ENCODE results near the gene MKX. TPM values are rescaled to one million over a fixed set of nuclear protein-coding genes. Genes with fewer than 3 reads are reported as not detected.

MKX gene
- polyA plus RNA-seq, 2 of the 4 experiments (the other 2 are of a cell fraction) = 0.03 TPM; not detected in 1

GRCh38 chr10:27643301-27643700 is 102.3 kb downstream of the MKX start:
- FAIRE-seq = no peak
- Histone ChIP-seq H3K4me3 (no peak overlapping the region), H3K9me3 (no peaks in the 10 kb centered on the region), H3K4me2 (no peak overlapping the region), H3K4me1 (no peaks in the 10 kb centered on the region), H3K27ac (no peak overlapping the region)
- ATAC-seq = no peak
- no peak for DNase-seq (ENCODE audit: low read depth in 1 of 2, low spot score in 1 of 2)
- ChIA-PET POLR2A (no interaction called here), CTCF (no interaction called here)
- 2% methylated on average over 2 of the region's 2 CpGs for WGBS (ENCODE audit: missing lambda C conversion rate)
- no peak for TF ChIP-seq RAD21 (conservative IDR thresholded peaks at IDR 0.05 in 1 of 2, IDR thresholded peaks at IDR 0.05 in 1 of 2)
- no peak for TF ChIP-seq RFX5 (IDR thresholded peaks at IDR 0.05)
- no peak for TF ChIP-seq POLR2AphosphoS2 (conservative IDR thresholded peaks at IDR 0.05; ENCODE audit: low read length)
- no peak for TF ChIP-seq PHF8 (IDR thresholded peaks at IDR 0.05; ENCODE audit: borderline replicate concordance, low read depth)
- no peak for TF ChIP-seq TFCP2L1 (CRISPR knock-in tag; IDR thresholded peaks at IDR 0.05)
- no peak for TF ChIP-seq BCL3 (IDR thresholded peaks at IDR 0.05)
- TF ChIP-seq PBX3 (IDR thresholded peaks at IDR 0.05) = no peak
- TF ChIP-seq ELK1 (IDR thresholded peaks at IDR 0.05; ENCODE audit: low read depth, low read length) = no peak
- no peak for TF ChIP-seq ZFP36 (IDR thresholded peaks at IDR 0.05; ENCODE audit: borderline replicate concordance, partially characterized antibody)
- no peak for TF ChIP-seq USF2 (IDR thresholded peaks at IDR 0.05)
- no peak for TF ChIP-seq TP53 (CRISPR knock-in tag; IDR thresholded peaks at IDR 0.05)
- TF ChIP-seq ESRRA (IDR thresholded peaks at IDR 0.05; ENCODE audit: borderline replicate concordance, low read length) = no peak
- no peak for TF ChIP-seq KDM5A (IDR thresholded peaks at IDR 0.05)
- no peak for TF ChIP-seq CTCF (IDR thresholded peaks at IDR 0.05)
- no peak for TF ChIP-seq JUN (IDR thresholded peaks at IDR 0.05)

GRCh38 chr10:27642023-27642589 is 103.5 kb downstream of the MKX start:
- H3K4me3 ChIP-seq = no peak overlapping the region
- H3K4me2 ChIP-seq = no peak overlapping the region
- no peaks in the 10 kb centered on the region for H3K9me3 ChIP-seq
- FAIRE-seq (no peak), DNase-seq (ENCODE audit: low read depth in 1 of 2, low spot score in 1 of 2) (no peak), ATAC-seq (no peak)
- CTCF ChIA-PET = interaction anchor here (0.5 kb wide), 2 partner anchors 45 to 411 kb away, joined by 3 read pairs; no protein-coding TSS in a partner anchor
- WGBS (ENCODE audit: missing lambda C conversion rate) = 18% methylated on average over 2 of the region's 2 CpGs
- POLR2A ChIA-PET = no interaction called here
- no peak overlapping the region for H3K27ac ChIP-seq
- no peaks in the 10 kb centered on the region for H3K4me1 ChIP-seq
- no peak for TF ChIP-seq POLR2AphosphoS2 (conservative IDR thresholded peaks at IDR 0.05; ENCODE audit: low read length)
- TF ChIP-seq TP53 (CRISPR knock-in tag; IDR thresholded peaks at IDR 0.05) = no peak
- TF ChIP-seq TFCP2L1 (CRISPR knock-in tag; IDR thresholded peaks at IDR 0.05) = no peak
- no peak for TF ChIP-seq E2F6 (IDR thresholded peaks at IDR 0.05; ENCODE audit: borderline replicate concordance, low read depth)
- TF ChIP-seq RARB (CRISPR knock-in tag; IDR thresholded peaks at IDR 0.05) = no peak
